GM18873 (cell line): Measurements from ENCODE around the gene SOX4.

Source experiments
- ATAC-seq: cut with Tn5 transposase; IDR thresholded peaks from one replicate; pipeline ENCODE4 v1.9.1; 2021; ENCODE audit warnings: mild to moderate bottlenecking, moderate library complexity, moderate number of reproducible peaks; ENCODE audit not compliant: unreplicated experiment, low FRiP score

The SOX4 gene

GRCh38 chr6:21611485-21611884, 17.9 kb downstream of the SOX4 start:
- ATAC-seq, result no peak

DNA sequence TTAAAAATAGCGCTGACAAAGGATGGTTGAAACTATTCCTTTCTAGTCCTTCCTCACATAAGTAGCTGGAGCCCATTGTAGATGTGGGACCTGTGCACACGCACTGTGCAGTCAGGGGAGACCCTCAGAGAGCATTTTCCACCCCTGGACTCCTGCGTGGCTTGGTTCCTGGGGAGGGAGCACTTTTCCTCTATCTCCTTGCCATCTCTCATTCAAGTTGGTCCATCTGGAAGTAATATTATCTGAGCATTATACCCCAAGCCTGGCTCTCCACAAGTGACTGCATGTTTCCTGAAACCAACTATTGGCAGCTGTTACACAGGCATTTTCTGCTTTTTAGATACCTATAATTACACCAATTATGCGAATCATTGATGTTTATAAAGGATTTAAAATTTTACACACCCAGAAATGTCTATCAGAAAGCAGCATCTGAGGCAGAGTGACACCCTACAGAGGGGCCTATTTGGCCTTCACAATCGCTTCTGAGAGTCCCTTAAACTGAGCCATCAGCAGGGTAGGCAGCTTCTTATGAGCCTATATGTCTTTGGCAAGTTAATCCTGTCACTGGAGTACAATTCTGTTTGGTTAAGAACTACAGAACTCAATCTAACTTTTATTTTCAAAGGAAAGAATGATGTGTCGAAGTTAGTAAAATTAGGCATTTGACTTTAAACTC, 18.7 kb downstream of the SOX4 start:
- no peak for ATAC-seq

GRCh38 chr6:21613809-21614208, 20.3 kb downstream of the SOX4 start:
- ATAC-seq, result no peak

DNA sequence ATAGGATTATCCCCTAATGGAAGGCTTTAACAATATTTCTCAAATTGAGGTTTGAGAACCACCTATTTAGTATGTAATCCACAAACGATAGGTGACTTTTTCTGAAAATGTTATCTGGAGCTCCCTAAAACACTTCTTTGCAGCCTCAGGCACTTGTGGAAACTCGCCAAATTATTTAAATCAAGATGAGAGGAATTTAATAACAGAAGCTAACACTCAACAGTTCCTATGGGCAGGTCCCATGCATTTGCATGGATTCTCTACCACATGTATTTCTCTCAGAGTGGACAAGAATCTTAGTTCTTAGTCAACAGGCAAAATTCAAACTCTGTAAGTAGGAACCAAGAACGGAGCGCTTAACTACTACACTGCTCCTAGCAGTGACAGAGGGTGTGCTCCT, 20.7 kb downstream of the SOX4 start:
- ATAC-seq, result no peak

DNA sequence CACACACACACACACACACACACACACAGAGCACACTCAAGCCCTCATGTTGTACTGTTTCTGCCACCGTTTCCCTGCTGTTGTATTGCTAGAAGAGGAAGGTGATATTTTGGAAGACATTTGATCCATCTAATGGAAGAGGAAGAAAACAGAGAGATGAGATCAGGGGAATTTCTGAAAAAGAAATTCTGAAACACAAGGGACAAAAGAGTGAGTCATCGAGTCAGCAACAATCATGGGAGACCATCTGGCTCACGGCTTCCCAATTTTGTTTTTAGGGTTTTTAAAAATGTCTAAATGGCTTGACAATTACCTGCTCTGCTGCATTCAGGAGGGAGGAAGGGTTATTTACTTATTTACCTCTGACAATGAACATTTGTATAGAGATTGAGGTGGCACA, 22.0 kb downstream of the SOX4 start:
- no peak for ATAC-seq

GRCh38 chr6:21616005-21616404, 22.5 kb downstream of the SOX4 start:
- no peak for ATAC-seq

GRCh38 chr6:21625642-21626041, 32.1 kb downstream of the SOX4 start:
- no peak for ATAC-seq

DNA sequence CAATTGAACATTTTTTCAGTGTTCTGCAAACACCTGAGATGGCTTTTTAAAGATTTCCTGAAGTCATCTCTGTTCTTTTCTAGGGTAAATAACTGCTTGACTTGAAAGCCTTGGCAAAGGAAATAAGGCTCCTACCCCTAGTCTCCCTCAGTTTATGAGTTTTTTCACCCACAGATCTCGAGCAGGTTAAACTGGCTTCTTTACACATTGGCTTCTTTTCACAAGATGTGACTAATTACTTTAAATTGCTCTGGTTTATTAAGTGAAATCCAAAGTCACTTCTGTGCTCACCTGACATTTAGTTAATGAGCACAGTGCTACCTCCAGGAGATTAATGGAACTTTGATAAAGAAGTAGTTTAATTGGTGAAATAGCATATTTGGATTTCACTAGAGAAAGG, 33.2 kb downstream of the SOX4 start:
- ATAC-seq, result no peak

GRCh38 chr6:21628160-21628559, 34.6 kb downstream of the SOX4 start:
- ATAC-seq, result no peak

DNA sequence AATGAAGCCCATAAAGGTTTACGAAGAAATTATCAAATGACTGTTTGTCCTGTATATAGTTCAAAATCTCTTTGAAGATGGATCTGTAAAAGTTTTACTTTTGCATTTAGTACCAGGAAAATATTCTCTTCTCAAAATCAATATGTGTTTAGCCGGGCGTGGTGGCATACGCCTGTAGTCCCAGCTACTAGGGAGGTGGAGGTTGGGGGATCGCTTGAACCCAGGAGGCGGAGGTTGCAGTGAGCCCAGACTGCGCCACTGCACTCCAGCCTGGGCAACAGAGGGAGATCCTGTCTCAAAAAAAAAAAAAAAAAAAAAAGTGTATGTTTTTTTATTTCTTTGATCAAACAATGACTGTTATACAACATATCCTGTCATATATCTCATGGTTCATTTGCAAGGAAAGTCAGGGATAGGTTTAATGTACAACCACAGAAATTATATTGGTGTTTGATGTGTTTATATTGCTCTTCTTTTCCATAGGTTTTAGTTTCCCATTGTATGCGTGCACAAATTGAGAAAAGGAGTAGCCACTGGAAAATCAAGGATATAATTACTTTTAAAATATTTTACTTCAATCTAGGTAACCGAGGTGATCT, 40.1 kb downstream of the SOX4 start:
- no peak for ATAC-seq

GRCh38 chr6:21634582-21634981, 41.0 kb downstream of the SOX4 start:
- no peak for ATAC-seq

DNA sequence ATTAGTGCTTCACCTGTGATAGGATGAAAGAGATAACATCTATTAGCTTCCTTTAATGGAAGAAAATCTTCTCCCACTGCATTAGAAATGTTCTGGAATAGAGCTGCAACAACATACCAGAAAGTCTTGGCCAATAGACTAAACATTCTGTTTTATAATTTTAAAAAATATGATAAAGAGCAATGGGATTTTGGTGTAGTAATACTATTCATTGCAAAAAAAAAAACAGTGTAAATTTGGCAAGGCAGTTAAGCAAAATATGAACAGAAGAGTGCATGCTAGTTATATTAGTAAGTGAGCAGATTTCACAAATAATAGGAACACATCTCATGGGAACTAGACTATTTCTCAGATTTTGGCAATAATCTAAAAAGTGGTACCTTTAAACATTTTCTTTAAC, 43.3 kb downstream of the SOX4 start:
- ATAC-seq, result no peak

- no peak for ATAC-seq
These were observed 45.8 kb downstream of the SOX4 start for GRCh38 chr6:21639316-21639715.
